Measurements from ENCODE around the gene TRPM5.
"Not testable (repeated sequence)": the region's sequence is repeated elsewhere in the genome, so short reads cannot be mapped to it uniquely, and the experiment has no call there.

The TRPM5 gene

DNA sequence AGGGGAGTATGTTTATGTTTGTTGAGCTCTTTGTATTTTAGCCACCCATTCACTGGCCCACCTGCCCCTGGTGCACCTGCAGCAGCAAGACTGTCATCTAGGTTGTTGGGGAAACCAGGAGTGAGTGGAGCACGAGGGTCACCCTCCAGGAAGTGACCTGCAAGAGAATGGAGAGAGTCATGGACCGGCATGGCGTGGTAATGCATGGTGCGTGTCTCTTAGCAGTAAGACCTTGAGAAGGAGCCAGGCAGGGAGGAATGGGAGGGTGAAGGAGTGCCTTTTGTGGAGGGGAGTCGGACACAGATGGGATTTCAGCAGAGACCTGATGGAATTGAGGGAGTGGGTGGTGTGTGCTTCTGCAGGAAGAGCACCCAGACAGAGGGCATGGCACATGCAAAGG lies 38.4 kb upstream of the TRPM5 start:
- Mint-ChIP-seq H3K4me3 (no peak overlapping the region), H3K36me3 (ENCODE audit: low read depth) (peaks cover 4% of the 10 kb centered on the region), H3K4me1 (no peaks in the 10 kb centered on the region), H3K27me3 (ENCODE audit: low read depth) (peaks cover 48% of the 10 kb centered on the region), H3K9me3 (peaks cover 39% of the 10 kb centered on the region), H3K27ac (no peak overlapping the region)
- TF ChIP-seq, protein P1, sequence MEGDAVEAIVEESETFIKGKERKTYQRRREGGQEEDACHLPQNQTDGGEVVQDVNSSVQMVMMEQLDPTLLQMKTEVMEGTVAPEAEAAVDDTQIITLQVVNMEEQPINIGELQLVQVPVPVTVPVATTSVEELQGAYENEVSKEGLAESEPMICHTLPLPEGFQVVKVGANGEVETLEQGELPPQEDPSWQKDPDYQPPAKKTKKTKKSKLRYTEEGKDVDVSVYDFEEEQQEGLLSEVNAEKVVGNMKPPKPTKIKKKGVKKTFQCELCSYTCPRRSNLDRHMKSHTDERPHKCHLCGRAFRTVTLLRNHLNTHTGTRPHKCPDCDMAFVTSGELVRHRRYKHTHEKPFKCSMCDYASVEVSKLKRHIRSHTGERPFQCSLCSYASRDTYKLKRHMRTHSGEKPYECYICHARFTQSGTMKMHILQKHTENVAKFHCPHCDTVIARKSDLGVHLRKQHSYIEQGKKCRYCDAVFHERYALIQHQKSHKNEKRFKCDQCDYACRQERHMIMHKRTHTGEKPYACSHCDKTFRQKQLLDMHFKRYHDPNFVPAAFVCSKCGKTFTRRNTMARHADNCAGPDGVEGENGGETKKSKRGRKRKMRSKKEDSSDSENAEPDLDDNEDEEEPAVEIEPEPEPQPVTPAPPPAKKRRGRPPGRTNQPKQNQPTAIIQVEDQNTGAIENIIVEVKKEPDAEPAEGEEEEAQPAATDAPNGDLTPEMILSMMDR (IDR thresholded peaks at IDR 0.05; ENCODE audit: unreplicated experiment in 3 of 3) = no peak

DNA sequence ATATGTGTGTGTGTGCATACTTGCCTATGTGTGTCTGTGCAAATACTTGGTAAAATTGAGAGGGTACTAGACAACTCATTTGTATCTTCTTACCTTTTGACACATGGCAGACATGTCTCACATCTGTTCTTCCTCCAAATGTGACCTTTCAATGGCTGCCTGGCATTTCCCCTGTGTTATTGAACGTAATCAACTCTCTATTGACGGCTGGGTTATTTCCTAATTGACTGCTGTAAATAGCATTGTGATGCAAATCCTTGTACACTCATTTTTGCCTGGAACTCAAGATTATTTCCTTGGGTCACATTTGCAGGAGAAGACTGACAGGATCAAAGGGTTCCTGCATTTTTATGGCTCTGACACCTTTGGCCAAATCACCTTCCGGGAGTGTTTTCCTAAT lies 37.9 kb upstream of the TRPM5 start:
- Mint-ChIP-seq H3K27ac (no peak overlapping the region), H3K4me3 (no peak overlapping the region), H3K27me3 (ENCODE audit: low read depth) (peaks cover 48% of the 10 kb centered on the region), H3K36me3 (ENCODE audit: low read depth) (peaks cover 4% of the 10 kb centered on the region), H3K9me3 (peaks cover 39% of the 10 kb centered on the region), H3K4me1 (no peaks in the 10 kb centered on the region)
- TF ChIP-seq, protein P1 (IDR thresholded peaks at IDR 0.05; ENCODE audit: unreplicated experiment in 3 of 3) = no peak

DNA sequence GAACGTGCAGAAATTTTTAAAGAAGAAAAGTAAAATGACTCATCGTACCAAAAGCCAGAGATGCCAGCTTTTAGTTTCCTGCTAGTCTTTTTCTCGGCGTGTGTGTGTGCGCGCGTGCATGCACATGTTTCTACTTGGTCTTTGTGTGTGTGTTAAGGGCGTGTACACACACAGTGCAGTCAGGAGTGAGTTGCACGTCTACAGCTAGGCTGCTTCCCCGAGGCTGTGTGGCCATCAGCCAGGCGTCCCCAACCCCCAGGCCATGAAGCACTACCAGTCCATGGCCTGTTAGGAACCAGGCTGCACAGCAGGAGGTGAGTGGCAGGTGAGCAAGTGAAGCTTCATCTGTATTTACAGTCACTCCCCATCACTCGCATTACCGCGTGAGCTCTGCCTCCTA lies 36.9 kb upstream of the TRPM5 start:
- H3K36me3 Mint-ChIP-seq (ENCODE audit: low read depth) = peaks cover 4% of the 10 kb centered on the region
- no peak overlapping the region for H3K27ac Mint-ChIP-seq
- no peak overlapping the region for H3K4me3 Mint-ChIP-seq
- H3K4me1 Mint-ChIP-seq = no peaks in the 10 kb centered on the region
- TF ChIP-seq, protein P1 (IDR thresholded peaks at IDR 0.05; ENCODE audit: unreplicated experiment in 3 of 3) = no peak
- H3K27me3 Mint-ChIP-seq (ENCODE audit: low read depth) = peaks cover 48% of the 10 kb centered on the region
- H3K9me3 Mint-ChIP-seq = peaks cover 34% of the 10 kb centered on the region

DNA sequence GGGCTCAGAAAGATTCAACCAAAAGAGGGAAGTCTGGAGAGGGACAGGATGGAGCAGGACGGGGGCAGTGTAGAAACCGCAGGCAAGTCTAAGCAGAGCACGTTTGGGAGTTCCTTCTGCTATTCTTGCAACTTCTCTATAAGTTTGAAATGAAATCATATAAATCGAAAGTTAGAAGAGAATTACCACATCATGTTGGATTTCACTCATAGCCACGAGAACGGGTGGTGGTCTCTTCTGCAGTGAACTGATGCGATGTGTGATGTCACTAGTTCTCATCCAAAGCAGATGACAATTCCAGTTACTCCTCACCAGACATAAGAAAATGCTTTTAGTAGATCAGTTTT lies 36.5 kb upstream of the TRPM5 start:
- Mint-ChIP-seq H3K27me3 (ENCODE audit: low read depth) (peaks cover 48% of the 10 kb centered on the region), H3K4me3 (no peak overlapping the region), H3K36me3 (ENCODE audit: low read depth) (peaks cover 4% of the 10 kb centered on the region), H3K9me3 (peaks cover 31% of the 10 kb centered on the region), H3K27ac (no peak overlapping the region), H3K4me1 (peaks cover under 1% of the 10 kb centered on the region)
- TF ChIP-seq, protein P1 (IDR thresholded peaks at IDR 0.05; ENCODE audit: unreplicated experiment in 3 of 3) = no peak

DNA sequence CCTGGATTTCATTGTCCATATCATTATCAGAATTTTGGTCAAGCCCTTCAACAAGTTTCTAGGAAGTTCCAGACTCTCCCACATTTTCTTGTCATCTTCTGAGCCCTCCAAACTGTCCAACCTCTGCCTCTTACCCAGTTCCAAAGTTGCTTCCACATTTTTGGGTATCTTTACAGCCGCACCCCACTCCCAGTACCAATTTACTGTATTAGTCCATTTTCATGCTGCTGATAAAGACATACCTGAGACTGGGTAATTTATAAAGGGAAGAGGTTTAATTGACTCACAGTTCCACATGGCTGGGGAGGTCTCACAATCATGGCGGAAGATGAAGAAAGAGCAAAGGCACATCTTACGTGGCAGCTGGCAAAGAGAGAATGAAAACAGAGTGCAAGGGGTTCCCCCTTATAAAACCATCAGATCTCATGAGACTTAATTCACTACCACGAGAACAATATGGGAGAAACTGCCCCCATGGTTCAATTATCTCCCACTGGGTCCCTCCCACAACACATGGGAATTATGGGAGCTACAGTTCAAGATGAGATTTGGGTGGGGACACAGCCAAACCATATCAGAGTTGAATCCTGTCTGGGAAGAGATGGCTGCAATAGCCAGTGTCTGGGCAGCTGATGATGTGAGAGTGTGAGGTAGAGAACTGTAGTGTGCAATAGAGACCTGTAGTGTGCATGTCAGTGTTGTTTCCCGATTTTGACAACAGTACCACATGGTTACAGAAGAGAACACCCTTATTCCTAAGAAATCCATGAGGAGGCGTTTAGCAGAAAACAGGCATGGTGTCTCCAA lies 36.0 kb upstream of the TRPM5 start:
- H3K27ac Mint-ChIP-seq; H3K4me3 Mint-ChIP-seq; H3K36me3 Mint-ChIP-seq (ENCODE audit: low read depth); H3K4me1 Mint-ChIP-seq: not testable (repeated sequence)
- peaks cover 26% of the 10 kb centered on the region for H3K9me3 Mint-ChIP-seq
- peaks cover 43% of the 10 kb centered on the region for H3K27me3 Mint-ChIP-seq (ENCODE audit: low read depth)

DNA sequence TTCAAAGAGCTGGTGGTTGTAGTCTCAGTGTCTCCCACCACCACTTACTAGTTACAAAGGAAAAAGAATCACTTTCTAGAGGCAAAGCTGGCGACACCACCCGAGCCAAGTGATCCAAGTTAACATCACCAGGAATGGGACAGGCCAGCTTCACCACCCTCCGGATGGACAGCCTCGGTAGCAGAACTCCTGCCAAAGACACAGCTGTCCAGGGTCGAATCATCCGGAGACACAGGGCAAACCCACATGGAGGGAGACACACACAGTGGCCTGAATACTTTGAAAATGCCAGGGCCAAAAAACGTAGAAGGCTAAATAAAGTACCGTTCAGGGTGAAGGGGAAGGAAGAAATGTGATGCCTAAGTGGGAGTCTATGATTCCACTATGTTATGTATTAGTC lies 33.6 kb upstream of the TRPM5 start:
- peaks cover 25% of the 10 kb centered on the region for H3K9me3 Mint-ChIP-seq
- TF ChIP-seq, protein P1 (IDR thresholded peaks at IDR 0.05; ENCODE audit: unreplicated experiment in 3 of 3) = no peak
- H3K27me3 Mint-ChIP-seq (ENCODE audit: low read depth) = peaks cover 27% of the 10 kb centered on the region
- no peak overlapping the region for H3K27ac Mint-ChIP-seq
- H3K4me1 Mint-ChIP-seq = peaks cover 14% of the 10 kb centered on the region
- H3K4me3 Mint-ChIP-seq = no peak overlapping the region
- H3K36me3 Mint-ChIP-seq (ENCODE audit: low read depth) = peaks cover 4% of the 10 kb centered on the region
